ENCODE data around the gene MANEA. TPM values are rescaled to one million over a fixed set of nuclear protein-coding genes. Genes with fewer than 3 reads are reported as not detected.

MANEA gene, protein sequence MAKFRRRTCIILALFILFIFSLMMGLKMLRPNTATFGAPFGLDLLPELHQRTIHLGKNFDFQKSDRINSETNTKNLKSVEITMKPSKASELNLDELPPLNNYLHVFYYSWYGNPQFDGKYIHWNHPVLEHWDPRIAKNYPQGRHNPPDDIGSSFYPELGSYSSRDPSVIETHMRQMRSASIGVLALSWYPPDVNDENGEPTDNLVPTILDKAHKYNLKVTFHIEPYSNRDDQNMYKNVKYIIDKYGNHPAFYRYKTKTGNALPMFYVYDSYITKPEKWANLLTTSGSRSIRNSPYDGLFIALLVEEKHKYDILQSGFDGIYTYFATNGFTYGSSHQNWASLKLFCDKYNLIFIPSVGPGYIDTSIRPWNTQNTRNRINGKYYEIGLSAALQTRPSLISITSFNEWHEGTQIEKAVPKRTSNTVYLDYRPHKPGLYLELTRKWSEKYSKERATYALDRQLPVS
- 10 to 100 TPM; 11.0 to 15.4 TPM for total RNA-seq
- 1 to 10 TPM; 2.4 to 5.6 TPM for polyA plus RNA-seq
- long read RNA-seq, donor 1, full-length matches to known transcripts, result 13 of 13 reads
- long read RNA-seq, donor 1, partial matches to known transcripts, result 0 of 13 reads
- long read RNA-seq, donor 1, other reads (novel, unspliced or antisense), result 0 of 13 reads
- long read RNA-seq, donor 2, full-length matches to known transcripts, result 7 of 7 reads
- long read RNA-seq, donor 2, partial matches to known transcripts, result 0 of 7 reads
- long read RNA-seq, donor 2, other reads (novel, unspliced or antisense), result 0 of 7 reads
- long read RNA-seq, donor 3, full-length matches to known transcripts, result 3 of 3 reads
- long read RNA-seq, donor 3, partial matches to known transcripts, result 0 of 3 reads
- long read RNA-seq, donor 3, other reads (novel, unspliced or antisense), result 0 of 3 reads
- long read RNA-seq, donor 4, full-length matches to known transcripts, result 6 of 6 reads
- long read RNA-seq, donor 4, partial matches to known transcripts, result 0 of 6 reads
- long read RNA-seq, donor 4, other reads (novel, unspliced or antisense), result 0 of 6 reads
- long read RNA-seq, donor 5, full-length matches to known transcripts, result 9 of 9 reads
- long read RNA-seq, donor 5, partial matches to known transcripts, result 0 of 9 reads
- long read RNA-seq, donor 5, other reads (novel, unspliced or antisense), result 0 of 9 reads

DNA sequence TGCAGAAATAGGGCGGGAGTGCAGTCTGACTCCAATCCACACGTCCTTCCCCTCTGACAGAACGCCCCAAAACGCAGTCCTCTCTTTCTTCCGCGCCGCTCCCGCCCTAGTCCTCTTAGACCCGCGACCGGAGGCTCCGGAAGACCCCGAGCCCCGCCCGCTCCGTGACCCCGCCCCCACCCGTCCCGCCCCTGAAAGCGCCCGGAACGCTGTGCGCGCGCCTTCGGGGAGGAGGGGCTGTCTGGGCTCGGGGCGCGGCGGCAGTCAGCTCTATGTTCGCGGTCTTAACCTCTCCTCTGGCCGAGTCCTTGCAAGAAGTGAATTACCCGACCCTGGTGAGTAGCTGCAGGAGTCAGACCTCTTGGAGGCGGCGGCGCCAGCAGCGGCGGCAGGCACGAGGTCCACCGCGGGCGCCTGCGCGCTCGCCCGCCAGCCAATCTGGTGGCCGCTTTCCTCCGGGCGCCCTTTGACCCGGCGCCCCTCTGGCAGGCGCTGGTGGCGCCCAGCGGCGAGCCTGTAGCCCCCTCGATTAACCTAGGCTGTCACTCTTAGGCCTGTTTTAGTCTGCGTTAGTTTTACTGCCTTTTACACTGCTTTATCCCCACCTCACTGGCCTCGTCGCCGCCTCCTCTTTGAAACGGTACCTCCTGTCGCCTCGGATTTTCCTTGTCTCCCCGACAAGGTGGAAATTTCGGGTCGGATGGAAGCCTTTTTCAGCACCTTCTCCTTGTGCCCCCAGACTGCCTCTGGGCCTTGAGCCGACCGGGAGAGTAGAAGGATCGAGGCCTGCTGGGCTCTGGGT, at the start of gene MANEA:
Gene MANEA (plus strand): TSS at position 232 of the 802 bp plus-strand sequence. CDS start 8,905 bp downstream, outside the sequence.
- peak; percentile 94 for ATAC-seq (ENCODE audit: insufficient read depth, low FRiP score)
- TF ChIP-seq, protein P1, sequence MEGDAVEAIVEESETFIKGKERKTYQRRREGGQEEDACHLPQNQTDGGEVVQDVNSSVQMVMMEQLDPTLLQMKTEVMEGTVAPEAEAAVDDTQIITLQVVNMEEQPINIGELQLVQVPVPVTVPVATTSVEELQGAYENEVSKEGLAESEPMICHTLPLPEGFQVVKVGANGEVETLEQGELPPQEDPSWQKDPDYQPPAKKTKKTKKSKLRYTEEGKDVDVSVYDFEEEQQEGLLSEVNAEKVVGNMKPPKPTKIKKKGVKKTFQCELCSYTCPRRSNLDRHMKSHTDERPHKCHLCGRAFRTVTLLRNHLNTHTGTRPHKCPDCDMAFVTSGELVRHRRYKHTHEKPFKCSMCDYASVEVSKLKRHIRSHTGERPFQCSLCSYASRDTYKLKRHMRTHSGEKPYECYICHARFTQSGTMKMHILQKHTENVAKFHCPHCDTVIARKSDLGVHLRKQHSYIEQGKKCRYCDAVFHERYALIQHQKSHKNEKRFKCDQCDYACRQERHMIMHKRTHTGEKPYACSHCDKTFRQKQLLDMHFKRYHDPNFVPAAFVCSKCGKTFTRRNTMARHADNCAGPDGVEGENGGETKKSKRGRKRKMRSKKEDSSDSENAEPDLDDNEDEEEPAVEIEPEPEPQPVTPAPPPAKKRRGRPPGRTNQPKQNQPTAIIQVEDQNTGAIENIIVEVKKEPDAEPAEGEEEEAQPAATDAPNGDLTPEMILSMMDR (IDR thresholded peaks at IDR 0.05; ENCODE audit: control extremely low read depth, extremely low read depth), result no peak
- Histone ChIP-seq H3K4me1 (ENCODE audit: control insufficient read depth in 5 of 5, insufficient read depth in 5 of 5, low read length in 5 of 5) (peaks cover 0 to 3% (median 0%) of the 10 kb centered on the region in 5 donors), H3K4me3 (peak within 1 kb of the TSS; percentile 93), H3K9me3 (ENCODE audit: control insufficient read depth in 4 of 4, insufficient read depth in 3 of 4, low read length in 3 of 4) (no peaks in the 10 kb centered on the region), H3K27me3 (ENCODE audit: control insufficient read depth in 3 of 3, insufficient read depth in 3 of 3, low read length in 2 of 3) (no peaks in the 10 kb centered on the region), H3K27ac (ENCODE audit: low read depth in 1 of 2, low read length in 1 of 2) (peak within 1 kb of the TSS; percentile 94 to 95), H3K36me3 (ENCODE audit: control insufficient read depth in 4 of 4, insufficient read depth in 4 of 4, low read length in 4 of 4) (no peaks in the 10 kb centered on the region), H3K9ac (ENCODE audit: insufficient read depth in 1 of 2, low read length in 2 of 2) (peak within 1 kb of the TSS; percentile 77 to 97)
- DNase-seq, result peak; percentile 91 to 93 (median 93)
- 1% methylated on average over 69 to 70 of the region's 70 CpGs for WGBS, 2 donors

DNA sequence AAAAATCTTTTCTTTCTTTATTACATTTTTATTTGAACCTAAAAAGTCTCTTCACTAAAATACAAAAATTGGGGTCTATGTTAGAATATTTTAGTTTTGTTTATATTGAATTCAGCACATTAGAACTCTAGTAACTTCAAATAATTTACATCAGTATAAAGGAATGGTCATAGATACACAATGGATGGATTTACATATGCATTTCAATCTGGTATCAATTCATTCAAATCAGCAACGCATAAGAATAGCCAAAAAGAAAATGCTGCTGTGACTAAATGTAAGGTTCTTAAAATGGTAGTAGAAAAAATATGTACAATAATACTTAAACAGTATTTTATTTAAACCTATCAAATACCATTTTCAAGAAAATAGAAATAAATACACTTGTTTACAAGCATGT, 47.6 kb upstream of the MANEA start:
- WGBS, 2 donors, result 77 to 78% methylated on average over 1 of the region's 1 CpG
- no peak for ATAC-seq (ENCODE audit: insufficient read depth, low FRiP score)

More for the DNA sequence above, 47.6 kb upstream of the MANEA start:
- no peak overlapping the region for H3K27ac ChIP-seq (ENCODE audit: low read depth in 1 of 2, low read length in 1 of 2)
- H3K27me3 ChIP-seq (ENCODE audit: control insufficient read depth in 3 of 3, insufficient read depth in 3 of 3, low read length in 2 of 3), result no peaks in the 10 kb centered on the region
- no peaks in the 10 kb centered on the region for H3K36me3 ChIP-seq (ENCODE audit: control insufficient read depth in 4 of 4, insufficient read depth in 4 of 4, low read length in 4 of 4)
- no peak overlapping the region for H3K9ac ChIP-seq (ENCODE audit: insufficient read depth in 1 of 2, low read length in 2 of 2)
- no peak overlapping the region for H3K4me3 ChIP-seq
- DNase-seq, result no peak
- no peaks in the 10 kb centered on the region for H3K9me3 ChIP-seq (ENCODE audit: control insufficient read depth in 4 of 4, insufficient read depth in 3 of 4, low read length in 3 of 4)
- H3K4me1 ChIP-seq (ENCODE audit: control insufficient read depth in 5 of 5, insufficient read depth in 5 of 5, low read length in 5 of 5), result no peaks in the 10 kb centered on the region
- TF ChIP-seq, protein P1 (IDR thresholded peaks at IDR 0.05; ENCODE audit: control extremely low read depth, extremely low read depth), result no peak

Measured in lung (tissue), 16 donors.